K562 (cell line): ENCODE data around the gene N4BP2L1. TPM values are rescaled to one million over a fixed set of nuclear protein-coding genes. Genes with fewer than 3 reads are reported as not detected.

Experiments used
- ATAC-seq: fragments of 200-7000 bp; cut with Tn5 transposase; 3 replicates; pipeline ENCODE4 v1.9.1; 2020; ENCODE audit warnings: moderate library complexity
- BruUV-seq: library from RNA; stranded (reverse); fragments of 400-500 nt; replicated peaks from 2 replicates; lab custom pipeline; 2021; lab: Mats Ljungman, UMichigan
- CTCF ChIA-PET: fragments of 300-600 bp; formaldehyde crosslinking; extraction: SDS; loops from one replicate; lab custom pipeline; 2021; ENCODE audit warnings: low intra/inter-chr PET ratio; lab: Yijun Ruan, JAX
- POLR2A ChIA-PET: fragments of 300-600, 350-650 bp; sonication (Branson Sonifier 250); formaldehyde crosslinking; extraction: SDS; loops from one replicate; lab custom pipeline; 2021; ENCODE audit warnings: antibody characterized with exemption, inconsistent platforms; lab: Yijun Ruan, JAX
- DNase-seq, 4 experiments: peaks; one replicate each; pipeline versions ENCODE4 v3.0.0 to v3.0.0-alpha.2; 2011 to 2018; ENCODE audit warnings: low spot score in 3 of 4, mixed read lengths in 3 of 4; ENCODE audit errors: extremely low read depth in 1 of 4
- FAIRE-seq: peaks from 2 replicates; lab custom pipeline; 2011; peaks lifted over from hg19 to GRCh38; lab: Jason Lieb, UNC
- H2AFZ ChIP-seq: 2 replicates; pipeline ENCODE4 v1.6.0; 2011; ENCODE audit warnings: low read depth, low read length, control low read depth, inconsistent platforms
- H3K27ac ChIP-seq: fragments of 200-600 bp; 3 replicates; pipeline ENCODE4 v1.8.0; 2011; ENCODE audit warnings: low read depth, mild to moderate bottlenecking, control low read depth, inconsistent platforms, low read length, moderate library complexity, mixed read lengths; ENCODE audit errors: extremely low read depth
- H3K27me3 ChIP-seq, 2 experiments: fragments of 300-600 bp in 1 of 2; 2 replicates in 1 of 2; 3 replicates in 1 of 2; pipeline versions ENCODE4 v1.6.0 to v1.8.0; 2011; ENCODE audit warnings: inconsistent platforms in 2 of 2, low read length in 2 of 2, mild to moderate bottlenecking in 1 of 2, mixed read lengths in 1 of 2, moderate library complexity in 1 of 2; ENCODE audit not compliant: control insufficient read depth in 2 of 2, insufficient read depth in 2 of 2
- H3K36me3 ChIP-seq: fragments of 300-600 bp; 3 replicates; pipeline ENCODE4 v1.8.0; 2011; ENCODE audit warnings: mild to moderate bottlenecking, low read length, inconsistent platforms; ENCODE audit not compliant: control insufficient read depth, insufficient read depth
- H3K4me1 ChIP-seq, 2 experiments: fragments of 200-600 bp in 1 of 2; replicated peaks in 1 of 2; 2 replicates in 1 of 2; 3 replicates in 1 of 2; pipeline versions ENCODE4 v1.5.1 to v1.8.0; 2011; ENCODE audit warnings: inconsistent platforms in 2 of 2, low read length in 2 of 2, mild to moderate bottlenecking in 1 of 2, mixed read lengths in 1 of 2, moderate library complexity in 1 of 2; ENCODE audit not compliant: control insufficient read depth in 2 of 2, insufficient read depth in 2 of 2
- H3K4me2 ChIP-seq: 2 replicates; pipeline ENCODE4 v1.6.1; 2011; ENCODE audit warnings: low read length, control low read depth, inconsistent platforms, mixed read lengths; ENCODE audit not compliant: insufficient read depth
- H3K4me3 ChIP-seq: fragments of 200-600 bp; sonication (generic), shearing (Covaris generic); 2 replicates; pipeline ENCODE4 v1.5.1; 2016; ENCODE audit warnings: control low read depth, inconsistent platforms
- H3K79me2 ChIP-seq: fragments of 200-600 bp; 3 replicates; pipeline ENCODE4 v1.8.0; 2011; ENCODE audit warnings: low read length, inconsistent platforms; ENCODE audit not compliant: control insufficient read depth, insufficient read depth
- H3K9ac ChIP-seq, 2 experiments: 2 replicates each; pipeline versions ENCODE4 v1.6.0 to v1.6.1; 2011; ENCODE audit warnings: low read depth in 2 of 2, low read length in 2 of 2, control low read depth in 1 of 2, inconsistent platforms in 1 of 2, mild to moderate bottlenecking in 1 of 2, mixed read lengths in 1 of 2; ENCODE audit not compliant: insufficient read depth in 1 of 2
- H3K9me1 ChIP-seq: one replicate; pipeline ENCODE4 v1.6.0; 2011; ENCODE audit warnings: inconsistent platforms, mild to moderate bottlenecking, low read length, moderate library complexity; ENCODE audit not compliant: control insufficient read depth, insufficient read depth
- H3K9me3 ChIP-seq: replicated peaks from 2 replicates; pipeline ENCODE4 v1.5.1; 2011; ENCODE audit warnings: low read depth, low read length, inconsistent platforms; ENCODE audit not compliant: control insufficient read depth, insufficient read depth
- H4K20me1 ChIP-seq: replicated peaks from 2 replicates; pipeline ENCODE4 v1.6.1; 2011; ENCODE audit warnings: low read length, inconsistent platforms, mixed read lengths; ENCODE audit not compliant: control insufficient read depth, insufficient read depth
- IRF1 ChIP-seq: sonication (generic); formaldehyde crosslinking; IDR thresholded peaks from 2 replicates; pipeline ENCODE4 v1.8.0; 2022; ENCODE audit warnings: missing genetic modification reagents, mild to moderate bottlenecking, borderline replicate concordance
- TCF3 ChIP-seq: sonication (generic); formaldehyde crosslinking; IDR thresholded peaks from 2 replicates; pipeline ENCODE4 v1.4.0; 2020; ENCODE audit warnings: mild to moderate bottlenecking, missing genetic modification reagents
- TSC22D4 ChIP-seq: fragments of 450-650 bp; IDR thresholded peaks from 2 replicates; pipeline ENCODE4 v1.6.1; 2016; ENCODE audit warnings: missing genetic modification characterization, missing biosample characterization, control low read depth
- ZC3H11A ChIP-seq: IDR thresholded peaks from 2 replicates; pipeline ENCODE4 v1.6.1; 2012; ENCODE audit warnings: low read depth, low read length, improper control_type of control experiment
- ZNF668 ChIP-seq: fragments of 250-450 bp; sonication (Bioruptor Pico); IDR thresholded peaks from 2 replicates; pipeline ENCODE4 v1.8.0; 2022; ENCODE audit warnings: mild to moderate bottlenecking, inconsistent platforms
- WGBS: fragments of 100-300 bp; shearing (Covaris generic); methylation state at CpG from one replicate; pipeline ENCODE4 v1.1.6; 2016; ENCODE audit warnings: low coverage, mixed read lengths; ENCODE audit not compliant: insufficient coverage; ENCODE audit errors: missing lambda C conversion rate; 5-methylcytosine and 5-hydroxymethylcytosine counted together
- in situ Hi-C: fragments of 300-500 bp; cut with MboI; formaldehyde crosslinking; loops from 4 replicates; pipeline ENCODE4 v1.15.0; 2018; ENCODE audit warnings: inconsistent platforms, mixed read lengths
- intact Hi-C: fragments of 100-400 bp; cut with micrococcal nuclease; formaldehyde crosslinking; loops from 2 replicates; pipeline ENCODE4 v1.14.2; 2022
- polyA plus RNA-seq, 8 experiments: library from polyadenylated mRNA; depleted of rRNA in 4 of 8; stranded (reverse) in 5 of 8; unstranded in 3 of 8; fragments of >200 nt; fragmentation: Nextera tagmentation in 2 of 8; fragmentation: Illumina TruSeq in 1 of 8; extraction: Ambion mirVana in 2 of 8; extraction: Trizol in 1 of 8; gene quantifications; 2 replicates each; pipeline versions ENCODE4 v1.2.1 to v1.2.3, GENCODE V29; 2011 to 2014; ENCODE audit warnings: inconsistent platforms in 1 of 8, missing spikeins in 1 of 8
- total RNA-seq, 7 experiments: library from RNA; depleted of rRNA in 6 of 7; stranded (reverse); fragments of >200 nt in 6 of 7; fragmentation: Illumina TruSeq in 2 of 7; extraction: Trizol in 2 of 7; gene quantifications; 2 replicates each; pipeline versions ENCODE4 v1.2.1 to v1.2.3, GENCODE V29; 2011 to 2021; ENCODE audit warnings: low replicate concordance in 1 of 7
- TF ChIP-seq, protein P1 (sequence below): sonication (generic); formaldehyde crosslinking; IDR thresholded peaks from 2 replicates; pipeline ENCODE4 v1.8.0; 2023; ENCODE audit warnings: mild to moderate bottlenecking, missing genetic modification reagents

Gene N4BP2L1
- total and polyA plus RNA-seq, 9 of the 15 experiments (the other 6 are each of a cell fraction or from before 2014, with no cell fraction given), result 0.06 to 0.33 (median 0.15) TPM; not detected in 1

- no peaks in the 10 kb centered on the region for H3K9me1 ChIP-seq
- H3K9ac ChIP-seq, result no peak overlapping the region
- H2AFZ ChIP-seq, result no peak overlapping the region
- 60% methylated on average over 4 of the region's 4 CpGs for WGBS
- no peaks in the 10 kb centered on the region for H3K9me3 ChIP-seq
- no peaks in the 10 kb centered on the region for H3K4me1 ChIP-seq
- no peaks in the 10 kb centered on the region for H3K79me2 ChIP-seq
- H3K36me3 ChIP-seq, result no peaks in the 10 kb centered on the region
- no TSS peak for BruUV-seq
- H4K20me1 ChIP-seq, result no peaks in the 10 kb centered on the region
- no peak for DNase-seq
- no peak for TF ChIP-seq ZC3H11A
- TF ChIP-seq TSC22D4 (tag), result no peak
- TF ChIP-seq ZNF668 (CRISPR knock-in tag), result no peak
- TF ChIP-seq, protein P1, sequence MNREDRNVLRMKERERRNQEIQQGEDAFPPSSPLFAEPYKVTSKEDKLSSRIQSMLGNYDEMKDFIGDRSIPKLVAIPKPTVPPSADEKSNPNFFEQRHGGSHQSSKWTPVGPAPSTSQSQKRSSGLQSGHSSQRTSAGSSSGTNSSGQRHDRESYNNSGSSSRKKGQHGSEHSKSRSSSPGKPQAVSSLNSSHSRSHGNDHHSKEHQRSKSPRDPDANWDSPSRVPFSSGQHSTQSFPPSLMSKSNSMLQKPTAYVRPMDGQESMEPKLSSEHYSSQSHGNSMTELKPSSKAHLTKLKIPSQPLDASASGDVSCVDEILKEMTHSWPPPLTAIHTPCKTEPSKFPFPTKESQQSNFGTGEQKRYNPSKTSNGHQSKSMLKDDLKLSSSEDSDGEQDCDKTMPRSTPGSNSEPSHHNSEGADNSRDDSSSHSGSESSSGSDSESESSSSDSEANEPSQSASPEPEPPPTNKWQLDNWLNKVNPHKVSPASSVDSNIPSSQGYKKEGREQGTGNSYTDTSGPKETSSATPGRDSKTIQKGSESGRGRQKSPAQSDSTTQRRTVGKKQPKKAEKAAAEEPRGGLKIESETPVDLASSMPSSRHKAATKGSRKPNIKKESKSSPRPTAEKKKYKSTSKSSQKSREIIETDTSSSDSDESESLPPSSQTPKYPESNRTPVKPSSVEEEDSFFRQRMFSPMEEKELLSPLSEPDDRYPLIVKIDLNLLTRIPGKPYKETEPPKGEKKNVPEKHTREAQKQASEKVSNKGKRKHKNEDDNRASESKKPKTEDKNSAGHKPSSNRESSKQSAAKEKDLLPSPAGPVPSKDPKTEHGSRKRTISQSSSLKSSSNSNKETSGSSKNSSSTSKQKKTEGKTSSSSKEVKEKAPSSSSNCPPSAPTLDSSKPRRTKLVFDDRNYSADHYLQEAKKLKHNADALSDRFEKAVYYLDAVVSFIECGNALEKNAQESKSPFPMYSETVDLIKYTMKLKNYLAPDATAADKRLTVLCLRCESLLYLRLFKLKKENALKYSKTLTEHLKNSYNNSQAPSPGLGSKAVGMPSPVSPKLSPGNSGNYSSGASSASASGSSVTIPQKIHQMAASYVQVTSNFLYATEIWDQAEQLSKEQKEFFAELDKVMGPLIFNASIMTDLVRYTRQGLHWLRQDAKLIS, result no peak
- no peak for TF ChIP-seq IRF1 (CRISPR knock-in tag)
- TF ChIP-seq TCF3 (CRISPR knock-in tag), result no peak
- ChIA-PET CTCF (no interaction called here), POLR2A (no interaction called here)
- H3K27me3 ChIP-seq, result no peaks in the 10 kb centered on the region
- ATAC-seq, result no peak
- in situ Hi-C loops, result no loop called here
- H3K4me3 ChIP-seq, result no peak overlapping the region
- no peak overlapping the region for H3K27ac ChIP-seq
- H3K4me2 ChIP-seq, result no peak overlapping the region
- no peak for FAIRE-seq
- intact Hi-C loops, result no loop called here
Measured at GRCh38 chr13:32438871-32439270, 10.9 kb upstream of the N4BP2L1 start.
